Keratinocyte (primary cell): ENCODE data around the gene PRKAG2. TPM values are rescaled to one million over a fixed set of nuclear protein-coding genes. Genes with fewer than 3 reads are reported as not detected.

ENCODE experiments used
- DNase-seq: peaks from one replicate; pipeline ENCODE4 v3.0.0-alpha.2; 2011; ENCODE audit warnings: low read depth, missing footprints, low spot score
- FAIRE-seq: peaks from 2 replicates; lab custom pipeline; 2011; peaks lifted over from hg19 to GRCh38; lab: Jason Lieb, UNC
- H2AFZ ChIP-seq: 2 replicates; pipeline ENCODE4 v1.6.0; 2012; ENCODE audit warnings: low read length, control low read depth, inconsistent platforms; ENCODE audit not compliant: control insufficient read depth
- H3K27ac ChIP-seq: 2 replicates; pipeline ENCODE4 v1.5.1; 2011; ENCODE audit warnings: low read length; ENCODE audit not compliant: control insufficient read depth, insufficient read depth
- H3K27me3 ChIP-seq: 3 replicates; pipeline ENCODE4 v1.6.0; 2011; ENCODE audit warnings: low read length; ENCODE audit not compliant: control insufficient read depth, insufficient read depth; ENCODE audit errors: extremely low read depth
- H3K36me3 ChIP-seq, 2 experiments: 2 replicates in 1 of 2; 3 replicates in 1 of 2; pipeline ENCODE4 v1.5.1; 2011; ENCODE audit warnings: low read length in 2 of 2, mild to moderate bottlenecking in 1 of 2; ENCODE audit not compliant: control insufficient read depth in 2 of 2, insufficient read depth in 2 of 2; ENCODE audit errors: extremely low read depth in 1 of 2
- H3K4me1 ChIP-seq: 3 replicates; pipeline ENCODE4 v1.5.1; 2011; ENCODE audit warnings: low read length; ENCODE audit not compliant: control insufficient read depth, insufficient read depth; ENCODE audit errors: extremely low read depth
- H3K4me2 ChIP-seq: 3 replicates; pipeline ENCODE4 v1.6.0; 2011; ENCODE audit warnings: low read depth, low read length; ENCODE audit not compliant: control insufficient read depth, insufficient read depth; ENCODE audit errors: extremely low read depth
- H3K4me3 ChIP-seq, 3 experiments: fragments of 200-600 bp in 1 of 3; sonication (generic) in 1 of 3; 2 replicates in 2 of 3; 3 replicates in 1 of 3; pipeline ENCODE4 v1.5.1; 2011 to 2016; ENCODE audit warnings: low read length in 3 of 3, mild to moderate bottlenecking in 3 of 3, control low read depth in 2 of 3, inconsistent platforms in 1 of 3, low read depth in 1 of 3, mixed read lengths in 1 of 3, mixed run types in 1 of 3, moderate library complexity in 1 of 3; ENCODE audit not compliant: control insufficient read depth in 2 of 3, insufficient read depth in 2 of 3; ENCODE audit errors: extremely low read depth in 1 of 3
- H3K79me2 ChIP-seq: 2 replicates; pipeline ENCODE4 v1.6.0; 2012; ENCODE audit warnings: low read length; ENCODE audit not compliant: control insufficient read depth, insufficient read depth
- H3K9ac ChIP-seq: 3 replicates; pipeline ENCODE4 v1.6.0; 2011; ENCODE audit warnings: low read length; ENCODE audit not compliant: control insufficient read depth, insufficient read depth; ENCODE audit errors: extremely low read depth
- H3K9me1 ChIP-seq: 3 replicates; pipeline ENCODE4 v1.6.0; 2011; ENCODE audit warnings: low read length; ENCODE audit not compliant: control insufficient read depth, insufficient read depth; ENCODE audit errors: extremely low read depth
- H3K9me3 ChIP-seq: 2 replicates; pipeline ENCODE4 v1.5.1; 2012; ENCODE audit warnings: low read depth, low read length; ENCODE audit not compliant: control insufficient read depth
- H4K20me1 ChIP-seq: 3 replicates; pipeline ENCODE4 v1.6.0; 2011; ENCODE audit warnings: low read length; ENCODE audit not compliant: control insufficient read depth, insufficient read depth; ENCODE audit errors: extremely low read depth
- CTCF ChIP-seq, 3 experiments: IDR thresholded peaks in 1 of 3; conservative IDR thresholded peaks in 1 of 3; optimal IDR thresholded peaks in 1 of 3; 2 replicates in 2 of 3; 3 replicates in 1 of 3; pipeline versions ENCODE3 to v1.5.1; 2011; ENCODE audit warnings: low read length in 3 of 3, mild to moderate bottlenecking in 3 of 3, moderate library complexity in 2 of 3, control low read depth in 1 of 3, inconsistent platforms in 1 of 3; ENCODE audit not compliant: insufficient read depth in 2 of 3; ENCODE audit errors: extremely low read depth in 1 of 3
- EZH2 ChIP-seq: IDR thresholded peaks from one replicate; pipeline ENCODE4 v1.6.1; 2012; ENCODE audit warnings: inconsistent platforms, mild to moderate bottlenecking, low read length, moderate library complexity
- dilution Hi-C: fragments of 300-500 bp; cut with MboI; formaldehyde crosslinking; loops from one replicate; pipeline ENCODE4 v1.7.0; 2020; ENCODE audit warnings: low sequenced_read_pairs; ENCODE audit not compliant: extremely low pct_ligation_motif_present
- polyA plus RNA-seq, 5 experiments: library from polyadenylated mRNA; depleted of rRNA in 3 of 5; stranded (reverse) in 3 of 5; stranded (forward) in 1 of 5; unstranded in 1 of 5; fragments of >200 nt; gene quantifications; 1 replicate in 1 of 5; 2 replicates in 3 of 5; 3 replicates in 1 of 5; pipeline versions ENCODE4 v1.2.1 to v1.2.3, GENCODE V29; 2011 to 2012; ENCODE audit warnings: missing spikeins in 2 of 5, low read depth in 1 of 5, low replicate concordance in 1 of 5

PRKAG2 gene
- polyA plus RNA-seq, 1 donor (not counting 4 experiments of a cell fraction or from before 2014, with no cell fraction given), result 39.5 TPM

- H4K20me1 ChIP-seq, result no peaks in the 10 kb centered on the region
- H3K36me3 ChIP-seq, result no peaks in the 10 kb centered on the region
- no peak overlapping the region for H3K4me3 ChIP-seq
- peaks cover 8% of the 10 kb centered on the region for H3K4me1 ChIP-seq
- FAIRE-seq (no peak), DNase-seq (no peak)
- H3K27ac ChIP-seq, result no peak overlapping the region
- no peak for TF ChIP-seq EZH2
- H3K27me3 ChIP-seq, result no peaks in the 10 kb centered on the region
- H2AFZ ChIP-seq, result no peak overlapping the region
- H3K9me1 ChIP-seq, result no peaks in the 10 kb centered on the region
- H3K4me2 ChIP-seq, result no peak overlapping the region
- dilution Hi-C loops, result no loop called here
- H3K9ac ChIP-seq, result no peak overlapping the region
- no peaks in the 10 kb centered on the region for H3K79me2 ChIP-seq
- H3K9me3 ChIP-seq, result no peaks in the 10 kb centered on the region
Measured at GRCh38 chr7:151796871-151797537, 79.9 kb downstream of the PRKAG2 start.

GRCh38 chr7:151796091-151796870, 80.6 kb downstream of the PRKAG2 start:
- no peak for TF ChIP-seq CTCF (optimal IDR thresholded peaks at IDR 0.05 in 1 of 3, IDR thresholded peaks at IDR 0.05 in 1 of 3, conservative IDR thresholded peaks at IDR 0.05 in 1 of 3; ENCODE audit: extremely low read depth in 1 of 3, insufficient read depth in 2 of 3, low read length in 3 of 3)
- TF ChIP-seq EZH2, result no peak
- no peaks in the 10 kb centered on the region for H3K27me3 ChIP-seq
- no peak overlapping the region for H3K4me2 ChIP-seq
- peaks cover 8% of the 10 kb centered on the region for H3K4me1 ChIP-seq
- no peaks in the 10 kb centered on the region for H4K20me1 ChIP-seq
- DNase-seq (no peak), FAIRE-seq (no peak)
- H3K4me3 ChIP-seq, result no peak overlapping the region
- H3K36me3 ChIP-seq, result no peaks in the 10 kb centered on the region
- H3K9ac ChIP-seq, result no peak overlapping the region
- no peaks in the 10 kb centered on the region for H3K9me3 ChIP-seq
- no peak overlapping the region for H2AFZ ChIP-seq
- H3K9me1 ChIP-seq, result no peaks in the 10 kb centered on the region
- no peak overlapping the region for H3K27ac ChIP-seq
- dilution Hi-C loops, result no loop called here
- no peaks in the 10 kb centered on the region for H3K79me2 ChIP-seq
